Subcutaneous adipose tissue (tissue), 4 donors: ENCODE data around the gene SPACA5B. TPM values are rescaled to one million over a fixed set of nuclear protein-coding genes. Genes with fewer than 3 reads are reported as not detected.
"Not testable (repeated sequence)": the region's sequence is repeated elsewhere in the genome, so short reads cannot be mapped to it uniquely, and the experiment has no call there.

Experiments
- CTCF ChIP-seq: fragments of 450-650 bp; IDR thresholded peaks from one replicate; pipeline ENCODE4 v1.5.1; 2016; ENCODE audit warnings: low read depth, mild to moderate bottlenecking, control low read depth, antibody characterized with exemption, moderate library complexity
- total RNA-seq, 4 donors: library from RNA; depleted of rRNA; stranded (reverse); fragments of >200 nt; gene quantifications; one replicate each; pipeline ENCODE4 v1.1.0, GENCODE V29; 2016

SPACA5B gene
- not detected for total RNA-seq

DNA sequence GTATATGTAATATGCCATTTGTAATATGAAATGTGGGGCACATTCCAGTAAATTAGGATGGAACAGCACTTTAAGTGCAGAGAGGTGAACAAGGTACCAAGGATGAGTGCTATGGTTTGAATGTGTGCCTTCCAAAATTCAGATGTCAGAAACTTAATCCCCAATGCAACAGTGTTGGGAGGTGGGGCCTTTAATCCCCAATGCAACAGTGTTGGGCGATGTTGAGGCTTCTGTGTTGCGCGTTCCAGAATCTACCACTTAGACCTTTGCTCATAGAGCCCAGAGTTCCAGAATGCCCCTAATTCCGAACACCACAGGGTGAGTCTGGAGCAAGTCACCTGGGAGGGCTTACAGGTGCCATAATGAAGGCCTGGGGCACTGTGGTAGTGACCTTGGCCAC is at the start of gene SPACA5B:
Gene SPACA5B (plus strand): TSS at position 301 of the 400 bp plus-strand sequence. CDS start 62 bp downstream, at position 363.
- not testable (repeated sequence) for TF ChIP-seq CTCF

DNA sequence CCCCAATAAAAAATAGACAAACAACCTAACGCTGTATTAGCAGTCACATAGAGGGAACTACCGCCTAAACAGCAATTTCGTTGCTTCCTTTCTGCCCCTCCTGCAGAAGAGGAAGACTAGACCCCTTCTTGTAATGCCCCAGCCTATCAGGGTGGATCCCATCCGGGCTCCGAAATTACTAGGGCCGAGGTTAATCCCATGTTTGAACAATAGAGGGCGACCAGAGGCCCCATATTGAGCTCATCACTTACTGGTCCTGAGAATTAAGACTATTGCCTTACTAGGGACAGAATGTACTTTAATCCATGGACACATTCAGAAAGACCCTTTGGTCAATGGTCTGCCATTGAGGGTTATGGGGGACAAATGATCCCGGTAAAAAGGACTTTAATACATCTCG is 47.2 kb upstream of the SPACA5B start:
- no peak for TF ChIP-seq CTCF

DNA sequence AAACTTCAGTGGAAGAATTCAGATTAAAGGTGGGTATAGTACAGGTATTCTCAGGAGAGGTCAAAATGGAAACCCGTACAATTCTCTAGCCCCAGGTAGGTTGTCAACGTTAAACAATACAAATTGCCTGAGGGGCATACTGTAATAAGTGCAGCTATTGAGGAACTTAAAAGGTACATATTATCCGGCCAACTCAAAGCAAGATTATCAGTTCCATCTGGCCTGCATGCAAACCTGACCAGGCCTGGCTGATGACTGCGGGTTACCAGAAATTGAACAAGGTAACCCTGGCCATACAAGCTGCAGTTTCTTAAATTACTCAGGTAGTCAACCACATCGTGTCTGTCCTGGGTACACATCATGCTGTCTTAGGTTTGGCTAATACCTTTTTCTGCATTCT is 46.7 kb upstream of the SPACA5B start:
- no peak for TF ChIP-seq CTCF

- TF ChIP-seq CTCF, result no peak
These were observed 44.3 kb upstream of the SPACA5B start for GRCh38 chrX:48086082-48086481.

GRCh38 chrX:48090123-48090522 is 40.3 kb upstream of the SPACA5B start:
- no peak for TF ChIP-seq CTCF

GRCh38 chrX:48101443-48101842 is 29.0 kb upstream of the SPACA5B start:
- TF ChIP-seq CTCF, result no peak

GRCh38 chrX:48102874-48103374 is 27.5 kb upstream of the SPACA5B start:
- no peak for TF ChIP-seq CTCF
